ENCODE data around the gene TENT5C. TPM values are rescaled to one million over a fixed set of nuclear protein-coding genes. Genes with fewer than 3 reads are reported as not detected.

The TENT5C gene
- total RNA-seq, 5 donors from 2014 or later (not counting 1 experiment from before 2014, with no cell fraction given), result 7.6 to 133 (median 11.2) TPM

DNA sequence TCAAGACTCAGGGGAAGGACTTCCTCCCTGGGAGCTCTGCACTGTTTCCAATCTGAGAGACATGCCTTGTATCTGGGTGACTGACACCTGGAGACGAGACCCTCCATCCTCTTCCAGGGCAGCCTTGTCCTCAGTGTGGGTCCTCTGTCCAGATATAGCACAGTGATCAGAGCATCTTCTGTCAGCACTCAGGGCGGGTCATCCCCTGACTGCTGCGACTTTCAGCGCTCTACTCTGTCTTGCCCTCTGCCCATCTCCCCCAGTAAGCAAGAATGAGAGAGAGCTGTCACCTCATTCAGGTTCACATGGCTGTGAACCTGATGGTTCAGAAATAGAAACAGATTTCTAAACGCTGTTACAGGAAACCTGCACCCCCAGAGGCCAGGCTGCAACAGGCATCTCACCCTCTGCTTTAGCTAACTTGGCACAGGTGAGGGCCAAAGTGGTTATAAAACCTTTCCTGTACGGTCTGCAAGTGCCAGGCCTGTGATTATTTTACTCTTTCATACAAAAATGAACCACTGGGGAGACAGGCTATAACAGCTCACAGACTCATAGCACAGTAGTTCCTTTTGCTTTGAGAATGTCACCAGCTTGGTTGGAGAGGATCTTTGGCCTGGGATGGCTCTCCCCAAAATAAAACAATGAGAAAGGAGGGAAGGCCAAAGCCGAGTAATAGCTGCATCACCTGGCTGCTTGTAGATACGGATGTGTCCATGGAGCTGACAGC, 11.4 kb upstream of the TENT5C start:
- POLR2A ChIA-PET, result interaction anchor here (0.6 to 0.7 kb wide), 3 partner anchors 17 to 224 kb away, joined by 3 to 5 read pairs (median 4); no protein-coding TSS in a partner anchor
- Mint-ChIP-seq H3K27ac (no peak overlapping the region), H3K27me3 (peaks cover 1 to 4% of the 10 kb centered on the region in 2 donors), H3K4me3 (no peak overlapping the region), H3K4me1 (no peaks in the 10 kb centered on the region), H3K9me3 (no peaks in the 10 kb centered on the region), H3K36me3 (no peaks in the 10 kb centered on the region)
- Histone ChIP-seq H3K36me3 (ENCODE audit: control insufficient read depth in 2 of 2, extremely low read depth in 1 of 2, insufficient read depth in 1 of 2, low read length in 1 of 2) (no peaks in the 10 kb centered on the region), H3K9me3 (no peaks in the 10 kb centered on the region), H3K4me3 (ENCODE audit: control insufficient read depth in 1 of 2, extremely low read depth in 1 of 2, low read length in 1 of 2) (no peak overlapping the region), H3K27ac (ENCODE audit: low read length) (no peak overlapping the region), H3K27me3 (replicated peaks in 1 of 2; ENCODE audit: control insufficient read depth in 2 of 2, extremely low read depth in 1 of 2, insufficient read depth in 2 of 2, low read length in 1 of 2) (peaks cover 0 to 11% of the 10 kb centered on the region in 2 experiments), H3K4me1 (ENCODE audit: control insufficient read depth in 1 of 2, extremely low read depth in 1 of 2, insufficient read depth in 2 of 2, low read length in 2 of 2) (no peaks in the 10 kb centered on the region)
- ATAC-seq (replicated peaks in 1 of 4), result no peak
- DNase-seq, result peak in 1 of 35 experiments; percentile 2
- whole genome bisulfite sequencing (ENCODE audit: insufficient coverage), result 92% methylated on average over 5 of the region's 8 CpGs
- CTCF ChIA-PET, result interaction anchor here in 1 of 2 donors (1.6 kb wide), 1 partner anchor 59 kb away, joined by 3 read pairs; no protein-coding TSS in a partner anchor

GRCh38 chr1:117596023-117596720, 9.7 kb upstream of the TENT5C start:
- Mint-ChIP-seq H3K4me1 (no peaks in the 10 kb centered on the region), H3K4me3 (no peak overlapping the region), H3K36me3 (no peaks in the 10 kb centered on the region), H3K27me3 (peaks cover 1 to 4% of the 10 kb centered on the region in 2 donors), H3K27ac (no peak overlapping the region), H3K9me3 (no peaks in the 10 kb centered on the region)
- no peak overlapping the region for H3K4me3 ChIP-seq (ENCODE audit: control insufficient read depth in 1 of 2, extremely low read depth in 1 of 2, low read length in 1 of 2)
- ChIA-PET POLR2A (no interaction called here), CTCF (interaction anchor here (0.7 to 1.6 kb wide), 2 partner anchors 61 to 191 kb away, joined by 3 read pairs; no protein-coding TSS in a partner anchor)
- no peaks in the 10 kb centered on the region for H3K9me3 ChIP-seq
- no peaks in the 10 kb centered on the region for H3K36me3 ChIP-seq (ENCODE audit: control insufficient read depth in 2 of 2, extremely low read depth in 1 of 2, insufficient read depth in 1 of 2, low read length in 1 of 2)
- peaks cover 0 to 6% of the 10 kb centered on the region in 2 experiments for H3K27me3 ChIP-seq (replicated peaks in 1 of 2; ENCODE audit: control insufficient read depth in 2 of 2, extremely low read depth in 1 of 2, insufficient read depth in 2 of 2, low read length in 1 of 2)
- ATAC-seq (replicated peaks in 1 of 4), result no peak
- no peak overlapping the region for H3K27ac ChIP-seq (ENCODE audit: low read length)
- H3K4me1 ChIP-seq (ENCODE audit: control insufficient read depth in 1 of 2, extremely low read depth in 1 of 2, insufficient read depth in 2 of 2, low read length in 2 of 2), result no peaks in the 10 kb centered on the region
- 69% methylated on average over 3 of the region's 5 CpGs for WGBS (ENCODE audit: insufficient coverage)
- no peak for DNase-seq

DNA sequence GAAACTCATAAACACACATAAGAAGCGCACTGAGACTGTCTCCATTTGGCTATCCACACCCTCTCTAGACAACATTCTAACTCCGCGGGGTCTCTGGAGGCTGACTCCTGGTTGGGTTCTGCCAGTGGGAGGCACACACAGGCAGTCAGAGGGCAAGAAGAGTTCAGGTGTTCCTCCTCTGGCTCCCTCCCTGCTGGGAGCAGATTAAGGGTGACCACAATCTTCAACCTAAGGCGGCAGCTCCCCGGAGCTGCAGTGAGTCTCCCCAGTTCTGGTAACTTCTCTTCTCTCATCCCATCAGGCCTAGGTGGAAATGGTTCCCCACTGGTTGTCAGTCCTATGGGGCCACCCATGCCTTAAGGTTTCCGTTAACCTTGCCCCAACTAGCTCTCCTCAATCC, 7.4 kb upstream of the TENT5C start:
- Histone ChIP-seq H3K27ac (ENCODE audit: low read length) (no peak overlapping the region), H3K4me3 (ENCODE audit: control insufficient read depth in 1 of 2, extremely low read depth in 1 of 2, low read length in 1 of 2) (no peak overlapping the region), H3K36me3 (ENCODE audit: control insufficient read depth in 2 of 2, extremely low read depth in 1 of 2, insufficient read depth in 1 of 2, low read length in 1 of 2) (no peaks in the 10 kb centered on the region), H3K4me1 (ENCODE audit: control insufficient read depth in 1 of 2, extremely low read depth in 1 of 2, insufficient read depth in 2 of 2, low read length in 2 of 2) (no peaks in the 10 kb centered on the region), H3K9me3 (no peaks in the 10 kb centered on the region), H3K27me3 (replicated peaks in 1 of 2; ENCODE audit: control insufficient read depth in 2 of 2, extremely low read depth in 1 of 2, insufficient read depth in 2 of 2, low read length in 1 of 2) (peaks cover 2 to 8% of the 10 kb centered on the region in 2 experiments)
- no peak overlapping the region for H3K27ac Mint-ChIP-seq
- H3K4me3 Mint-ChIP-seq, result no peak overlapping the region
- H3K4me1 Mint-ChIP-seq, result no peaks in the 10 kb centered on the region
- CTCF ChIA-PET, result no interaction called here
- POLR2A ChIA-PET, result no interaction called here
- 96% methylated on average over 5 of the region's 6 CpGs for WGBS (ENCODE audit: insufficient coverage)
- no peak for DNase-seq
- ATAC-seq (replicated peaks in 1 of 4), result no peak
- H3K27me3 Mint-ChIP-seq, result peaks cover 0 to 4% of the 10 kb centered on the region in 2 donors
- H3K9me3 Mint-ChIP-seq, result no peaks in the 10 kb centered on the region
- no peaks in the 10 kb centered on the region for H3K36me3 Mint-ChIP-seq

GRCh38 chr1:117599286-117600221, 6.3 kb upstream of the TENT5C start:
- 92% methylated on average over 10 of the region's 16 CpGs for WGBS (ENCODE audit: insufficient coverage)
- ChIA-PET POLR2A (interaction anchor here in 1 of 2 donors (0.6 to 0.7 kb wide), 2 partner anchors 61 to 289 kb away, joined by 3 to 6 read pairs; no protein-coding TSS in a partner anchor), CTCF (no interaction called here)
- H3K4me1 ChIP-seq (ENCODE audit: control insufficient read depth in 1 of 2, extremely low read depth in 1 of 2, insufficient read depth in 2 of 2, low read length in 2 of 2), result no peaks in the 10 kb centered on the region
- no peaks in the 10 kb centered on the region for H3K36me3 ChIP-seq (ENCODE audit: control insufficient read depth in 2 of 2, extremely low read depth in 1 of 2, insufficient read depth in 1 of 2, low read length in 1 of 2)
- H3K27ac ChIP-seq (ENCODE audit: low read length), result no peak overlapping the region
- DNase-seq, result no peak
- Mint-ChIP-seq H3K4me3 (no peak overlapping the region), H3K27ac (no peak overlapping the region), H3K9me3 (no peaks in the 10 kb centered on the region), H3K4me1 (peaks cover 1 to 2% (median 1%) of the 10 kb centered on the region in 3 donors), H3K27me3 (peaks cover 0 to 4% of the 10 kb centered on the region in 2 donors), H3K36me3 (no peaks in the 10 kb centered on the region)
- no peaks in the 10 kb centered on the region for H3K9me3 ChIP-seq
- H3K4me3 ChIP-seq (ENCODE audit: control insufficient read depth in 1 of 2, extremely low read depth in 1 of 2, low read length in 1 of 2), result no peak overlapping the region
- no peak for ATAC-seq (replicated peaks in 1 of 4)
- peaks cover 2 to 5% of the 10 kb centered on the region in 2 experiments for H3K27me3 ChIP-seq (replicated peaks in 1 of 2; ENCODE audit: control insufficient read depth in 2 of 2, extremely low read depth in 1 of 2, insufficient read depth in 2 of 2, low read length in 1 of 2)

GRCh38 chr1:117600325-117600943, 5.4 kb upstream of the TENT5C start:
- Mint-ChIP-seq H3K27ac (no peak overlapping the region), H3K9me3 (no peaks in the 10 kb centered on the region), H3K36me3 (no peaks in the 10 kb centered on the region), H3K27me3 (peaks cover 0 to 4% of the 10 kb centered on the region in 2 donors), H3K4me1 (peaks cover 6 to 10% (median 6%) of the 10 kb centered on the region in 3 donors), H3K4me3 (no peak overlapping the region)
- ChIA-PET CTCF (interaction anchor here in 1 of 2 donors (0.8 kb wide), 1 partner anchor 27 kb away, joined by 3 read pairs; no protein-coding TSS in a partner anchor), POLR2A (no interaction called here)
- Histone ChIP-seq H3K36me3 (ENCODE audit: control insufficient read depth in 2 of 2, extremely low read depth in 1 of 2, insufficient read depth in 1 of 2, low read length in 1 of 2) (no peaks in the 10 kb centered on the region), H3K4me1 (ENCODE audit: control insufficient read depth in 1 of 2, extremely low read depth in 1 of 2, insufficient read depth in 2 of 2, low read length in 2 of 2) (peaks cover 3 to 6% of the 10 kb centered on the region in 2 experiments), H3K4me3 (ENCODE audit: control insufficient read depth in 1 of 2, extremely low read depth in 1 of 2, low read length in 1 of 2) (no peak overlapping the region), H3K9me3 (no peaks in the 10 kb centered on the region), H3K27me3 (replicated peaks in 1 of 2; ENCODE audit: control insufficient read depth in 2 of 2, extremely low read depth in 1 of 2, insufficient read depth in 2 of 2, low read length in 1 of 2) (peaks cover 2 to 3% of the 10 kb centered on the region in 2 experiments), H3K27ac (ENCODE audit: low read length) (no peak overlapping the region)
- WGBS (ENCODE audit: insufficient coverage), result 95% methylated on average over 6 of the region's 7 CpGs
- ATAC-seq (replicated peaks in 1 of 4), result no peak
- no peak for DNase-seq

Data from T-cell (primary cell).